K562 (cell line): ENCODE results near the gene C16orf95. TPM values are rescaled to one million over a fixed set of nuclear protein-coding genes. Genes with fewer than 3 reads are reported as not detected.

Source experiments
- BCOR ChIP-seq: fragments of 450-650 bp; IDR thresholded peaks from 2 replicates; pipeline ENCODE4 v1.6.1; 2016
- C11orf30 ChIP-seq: fragments of 450-650 bp; IDR thresholded peaks from 2 replicates; pipeline ENCODE4 v1.6.1; 2016; ENCODE audit warnings: low read depth, mild to moderate bottlenecking
- DPF2 ChIP-seq: fragments of 450-650 bp; IDR thresholded peaks from 2 replicates; pipeline ENCODE4 v1.6.1; 2016
- ESRRA ChIP-seq: fragments of 450-650 bp; IDR thresholded peaks from 2 replicates; pipeline ENCODE4 v1.6.1; 2014; ENCODE audit warnings: low read depth, mild to moderate bottlenecking, moderate library complexity, borderline replicate concordance
- FOXJ3 ChIP-seq: sonication (generic); formaldehyde crosslinking; IDR thresholded peaks from 2 replicates; pipeline ENCODE4 v1.4.0; 2020; ENCODE audit warnings: mild to moderate bottlenecking, missing genetic modification reagents
- NCOA2 ChIP-seq, 2 experiments: fragments of 450-650 bp; IDR thresholded peaks; 2 replicates each; pipeline ENCODE4 v1.6.1; 2018; ENCODE audit warnings: mild to moderate bottlenecking in 2 of 2, moderate library complexity in 1 of 2; ENCODE audit not compliant: partially characterized antibody in 2 of 2
- NR2C2 ChIP-seq, 2 experiments: fragments of 200-800 bp in 1 of 2; sonication (Bioruptor generic) in 1 of 2; sonication (generic) in 1 of 2; formaldehyde crosslinking in 1 of 2; IDR thresholded peaks; 2 replicates each; pipeline versions ENCODE4 v1.6.1 to v1.8.0; 2016 to 2022; ENCODE audit warnings: mild to moderate bottlenecking in 1 of 2, missing compliant biosample characterization in 1 of 2, missing genetic modification characterization in 1 of 2, missing genetic modification reagents in 1 of 2
- POLR2A ChIP-seq: fragments of 450-650 bp; conservative IDR thresholded peaks from 2 replicates; pipeline ENCODE4 v1.6.1; 2016
- RBM14 ChIP-seq: fragments of 200-400 bp; formaldehyde crosslinking; IDR thresholded peaks from 2 replicates; pipeline ENCODE4 v1.6.1; 2018; ENCODE audit warnings: low read depth, mild to moderate bottlenecking, low read length, moderate library complexity, borderline replicate concordance; ENCODE audit not compliant: insufficient read depth
- SMARCB1 ChIP-seq: IDR thresholded peaks from 2 replicates; pipeline ENCODE4 v1.6.1; 2011; ENCODE audit warnings: improper control_type of control experiment, low read depth; ENCODE audit not compliant: insufficient read length
- SMARCC2 ChIP-seq: fragments of 450-650 bp; IDR thresholded peaks from 2 replicates; pipeline ENCODE4 v1.6.1; 2017; ENCODE audit warnings: antibody characterized with exemption, moderate library complexity, mild to moderate bottlenecking, low read depth
- SNRNP70 ChIP-seq: fragments of 200-400 bp; formaldehyde crosslinking; optimal IDR thresholded peaks from 2 replicates; pipeline ENCODE3; 2017; ENCODE audit warnings: low read depth, low read length
- SP1 ChIP-seq: sonication (generic); formaldehyde crosslinking; IDR thresholded peaks from 2 replicates; pipeline ENCODE4 v1.8.1; 2022; ENCODE audit warnings: mild to moderate bottlenecking, missing genetic modification reagents
- SRSF9 ChIP-seq: fragments of 200-400 bp; formaldehyde crosslinking; IDR thresholded peaks from 2 replicates; pipeline ENCODE4 v1.6.1; 2017; ENCODE audit warnings: low read depth, low read length, borderline replicate concordance
- TEAD4 ChIP-seq, 2 experiments: sonication (generic) in 1 of 2; formaldehyde crosslinking in 1 of 2; IDR thresholded peaks; 2 replicates each; pipeline versions ENCODE4 v1.6.1 to v1.8.0; 2012 to 2022; ENCODE audit warnings: borderline replicate concordance in 1 of 2, inconsistent platforms in 1 of 2, low read length in 1 of 2, mild to moderate bottlenecking in 1 of 2, missing genetic modification reagents in 1 of 2
- ZBED1 ChIP-seq: IDR thresholded peaks from 2 replicates; pipeline ENCODE4 v1.6.1; 2014
- ZBTB7A ChIP-seq: IDR thresholded peaks from 2 replicates; pipeline ENCODE4 v1.6.1; 2011; ENCODE audit warnings: low read depth, mild to moderate bottlenecking, low read length, moderate library complexity, borderline replicate concordance; ENCODE audit not compliant: control insufficient read depth
- ZBTB8A ChIP-seq: fragments of 450-650 bp; IDR thresholded peaks from 2 replicates; pipeline ENCODE4 v1.6.1; 2018; ENCODE audit warnings: mild to moderate bottlenecking, moderate library complexity; ENCODE audit not compliant: partially characterized antibody
- ZNF121 ChIP-seq: sonication (generic); formaldehyde crosslinking; conservative IDR thresholded peaks from 2 replicates; pipeline ENCODE4 v1.8.0; 2022; ENCODE audit warnings: missing genetic modification reagents
- ZNF133 ChIP-seq: fragments of 250-450 bp; sonication (Bioruptor Pico); IDR thresholded peaks from 2 replicates; pipeline ENCODE4 v1.4.0; 2020; ENCODE audit warnings: mild to moderate bottlenecking
- ZNF212 ChIP-seq: fragments of 450-650 bp; formaldehyde crosslinking; IDR thresholded peaks from 2 replicates; pipeline ENCODE4 v1.4.0; 2020; ENCODE audit warnings: mild to moderate bottlenecking
- ZNF668 ChIP-seq: fragments of 250-450 bp; sonication (Bioruptor Pico); IDR thresholded peaks from 2 replicates; pipeline ENCODE4 v1.8.0; 2022; ENCODE audit warnings: mild to moderate bottlenecking, inconsistent platforms
- ZZZ3 ChIP-seq: fragments of 450-650 bp; IDR thresholded peaks from 2 replicates; pipeline ENCODE4 v1.6.1; 2016; ENCODE audit warnings: antibody characterized with exemption, mild to moderate bottlenecking, moderate library complexity
- polyA plus RNA-seq, 8 experiments: library from polyadenylated mRNA; depleted of rRNA in 4 of 8; stranded (reverse) in 5 of 8; unstranded in 3 of 8; fragments of >200 nt; fragmentation: Nextera tagmentation in 2 of 8; fragmentation: Illumina TruSeq in 1 of 8; extraction: Ambion mirVana in 2 of 8; extraction: Trizol in 1 of 8; gene quantifications; 2 replicates each; pipeline versions ENCODE4 v1.2.1 to v1.2.3, GENCODE V29; 2011 to 2014; ENCODE audit warnings: inconsistent platforms in 1 of 8, missing spikeins in 1 of 8
- total RNA-seq, 7 experiments: library from RNA; depleted of rRNA in 6 of 7; stranded (reverse); fragments of >200 nt in 6 of 7; fragmentation: Illumina TruSeq in 2 of 7; extraction: Trizol in 2 of 7; gene quantifications; 2 replicates each; pipeline versions ENCODE4 v1.2.1 to v1.2.3, GENCODE V29; 2011 to 2021; ENCODE audit warnings: low replicate concordance in 1 of 7
- TF ChIP-seq, protein P1 (sequence below): sonication (generic); formaldehyde crosslinking; IDR thresholded peaks from 2 replicates; pipeline ENCODE4 v1.9.0; 2022; ENCODE audit warnings: mild to moderate bottlenecking, missing genetic modification reagents
- TF ChIP-seq, protein P2 (sequence below), 2 experiments: fragments of 450-650 bp in 1 of 2; sonication (generic) in 1 of 2; formaldehyde crosslinking; conservative IDR thresholded peaks; 2 replicates each; pipeline versions ENCODE4 v1.4.0 to v1.8.1; 2020 to 2022; ENCODE audit warnings: mild to moderate bottlenecking in 1 of 2, missing genetic modification reagents in 1 of 2
- TF ChIP-seq, protein P3 (sequence below): fragments of 250-450 bp; sonication (Bioruptor Pico); IDR thresholded peaks from 2 replicates; pipeline ENCODE4 v1.5.0; 2021
- TF ChIP-seq, protein P4 (sequence below): fragments of 200-400 bp; formaldehyde crosslinking; IDR thresholded peaks from 2 replicates; pipeline ENCODE4 v1.6.1; 2017; ENCODE audit warnings: mild to moderate bottlenecking, low read depth, low read length, moderate library complexity

The C16orf95 gene
- total and polyA plus RNA-seq, 9 of the 15 experiments (the other 6 are each of a cell fraction or from before 2014, with no cell fraction given): 6.5 to 20.5 (median 9.4) TPM

DNA sequence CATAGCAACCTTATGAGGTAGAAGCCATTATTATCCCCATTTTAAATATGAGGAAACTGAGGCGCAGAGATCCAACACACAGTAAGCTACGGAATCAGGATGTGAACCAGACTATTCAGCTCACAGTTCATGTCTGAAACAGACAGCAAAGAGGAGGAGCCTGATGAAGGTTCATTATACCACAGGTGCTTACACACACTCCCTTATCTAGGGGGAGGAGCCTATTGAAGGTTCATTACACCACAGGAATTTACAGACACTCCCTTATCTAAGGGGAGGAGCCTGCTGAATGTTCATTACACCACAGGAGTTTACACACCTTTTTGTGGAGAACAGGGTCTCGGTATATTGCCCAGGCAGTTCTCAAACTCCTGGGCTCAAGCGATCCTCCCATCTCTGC is 21.9 kb downstream of the C16orf95 start (continued):
- TF ChIP-seq SMARCB1 (no peak), DPF2 (0 out of 2 replicates have a peak, but pooled peaks have one; percentile 29), ZNF121 (CRISPR knock-in tag) (0 out of 2 replicates have a peak, but pooled peaks have one; percentile 22), ZBTB7A (no peak), SRSF9 (no peak), SNRNP70 (no peak), ZBED1 (no peak), POLR2A (no peak), ZZZ3 (no peak), TEAD4 (IDR thresholded peaks at IDR 0.05; ENCODE audit: low read length) (peak; percentile 66), TEAD4 (CRISPR knock-in tag; IDR thresholded peaks at IDR 0.05; ENCODE audit: borderline replicate concordance) (no peak), ZNF212 (CRISPR knock-in tag) (no peak), NCOA2 (IDR thresholded peaks at IDR 0.05; ENCODE audit: partially characterized antibody in 2 of 2) (peak in 1 of 2 experiments; percentile 99), SP1 (0 out of 2 replicates have a peak, but pooled peaks have one; percentile 35), ZBTB8A (no peak), FOXJ3 (no peak), C11orf30 (no peak), NR2C2 (CRISPR knock-in tag; IDR thresholded peaks at IDR 0.05) (no peak), NR2C2 (tag; IDR thresholded peaks at IDR 0.05) (no peak), ZNF133 (CRISPR knock-in tag) (no peak), ESRRA (peak; percentile 50; the same call in 1 of the 2 replicates), RBM14 (no peak), ZNF668 (CRISPR knock-in tag) (no peak), SMARCC2 (no peak), BCOR (0 out of 2 replicates have a peak, but pooled peaks have one; percentile 35)
- TF ChIP-seq, protein P1, sequence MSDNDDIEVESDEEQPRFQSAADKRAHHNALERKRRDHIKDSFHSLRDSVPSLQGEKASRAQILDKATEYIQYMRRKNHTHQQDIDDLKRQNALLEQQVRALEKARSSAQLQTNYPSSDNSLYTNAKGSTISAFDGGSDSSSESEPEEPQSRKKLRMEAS (CRISPR knock-in tag): no peak
- TF ChIP-seq, protein P2, sequence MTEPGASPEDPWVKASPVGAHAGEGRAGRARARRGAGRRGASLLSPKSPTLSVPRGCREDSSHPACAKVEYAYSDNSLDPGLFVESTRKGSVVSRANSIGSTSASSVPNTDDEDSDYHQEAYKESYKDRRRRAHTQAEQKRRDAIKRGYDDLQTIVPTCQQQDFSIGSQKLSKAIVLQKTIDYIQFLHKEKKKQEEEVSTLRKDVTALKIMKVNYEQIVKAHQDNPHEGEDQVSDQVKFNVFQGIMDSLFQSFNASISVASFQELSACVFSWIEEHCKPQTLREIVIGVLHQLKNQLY (CRISPR knock-in tag; conservative IDR thresholded peaks at IDR 0.05): no peak
- TF ChIP-seq, protein P3, sequence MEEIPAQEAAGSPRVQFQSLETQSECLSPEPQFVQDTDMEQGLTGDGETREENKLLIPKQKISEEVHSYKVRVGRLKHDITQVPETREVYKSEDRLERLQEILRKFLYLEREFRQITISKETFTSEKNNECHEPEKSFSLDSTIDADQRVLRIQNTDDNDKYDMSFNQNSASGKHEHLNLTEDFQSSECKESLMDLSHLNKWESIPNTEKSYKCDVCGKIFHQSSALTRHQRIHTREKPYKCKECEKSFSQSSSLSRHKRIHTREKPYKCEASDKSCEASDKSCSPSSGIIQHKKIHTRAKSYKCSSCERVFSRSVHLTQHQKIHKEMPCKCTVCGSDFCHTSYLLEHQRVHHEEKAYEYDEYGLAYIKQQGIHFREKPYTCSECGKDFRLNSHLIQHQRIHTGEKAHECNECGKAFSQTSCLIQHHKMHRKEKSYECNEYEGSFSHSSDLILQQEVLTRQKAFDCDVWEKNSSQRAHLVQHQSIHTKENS (CRISPR knock-in tag): no peak
- TF ChIP-seq, protein P4, sequence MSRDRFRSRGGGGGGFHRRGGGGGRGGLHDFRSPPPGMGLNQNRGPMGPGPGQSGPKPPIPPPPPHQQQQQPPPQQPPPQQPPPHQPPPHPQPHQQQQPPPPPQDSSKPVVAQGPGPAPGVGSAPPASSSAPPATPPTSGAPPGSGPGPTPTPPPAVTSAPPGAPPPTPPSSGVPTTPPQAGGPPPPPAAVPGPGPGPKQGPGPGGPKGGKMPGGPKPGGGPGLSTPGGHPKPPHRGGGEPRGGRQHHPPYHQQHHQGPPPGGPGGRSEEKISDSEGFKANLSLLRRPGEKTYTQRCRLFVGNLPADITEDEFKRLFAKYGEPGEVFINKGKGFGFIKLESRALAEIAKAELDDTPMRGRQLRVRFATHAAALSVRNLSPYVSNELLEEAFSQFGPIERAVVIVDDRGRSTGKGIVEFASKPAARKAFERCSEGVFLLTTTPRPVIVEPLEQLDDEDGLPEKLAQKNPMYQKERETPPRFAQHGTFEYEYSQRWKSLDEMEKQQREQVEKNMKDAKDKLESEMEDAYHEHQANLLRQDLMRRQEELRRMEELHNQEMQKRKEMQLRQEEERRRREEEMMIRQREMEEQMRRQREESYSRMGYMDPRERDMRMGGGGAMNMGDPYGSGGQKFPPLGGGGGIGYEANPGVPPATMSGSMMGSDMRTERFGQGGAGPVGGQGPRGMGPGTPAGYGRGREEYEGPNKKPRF: no peak
